KMS-11 (cell line): ENCODE data around the gene MRPS2.
"Not testable (repeated sequence)": the region's sequence is repeated elsewhere in the genome, so short reads cannot be mapped to it uniquely, and the experiment has no call there.

Experiments
- H2AFZ ChIP-seq: fragments of 200-600 bp; sonication (generic); 2 replicates; pipeline ENCODE4 v1.6.1; 2016; ENCODE audit warnings: antibody characterized with exemption, mixed run types, low read depth
- H3K27ac ChIP-seq: fragments of 200-600 bp; sonication (generic); 2 replicates; pipeline ENCODE4 v1.6.1; 2016; ENCODE audit warnings: mild to moderate bottlenecking, mixed run types
- H3K27me3 ChIP-seq: fragments of 200-600 bp; sonication (generic); 2 replicates; pipeline ENCODE4 v1.6.1; 2017; ENCODE audit warnings: mild to moderate bottlenecking, low read depth, mixed run types, moderate library complexity; ENCODE audit not compliant: insufficient read depth
- H3K36me3 ChIP-seq: fragments of 200-600 bp; sonication (generic); 2 replicates; pipeline ENCODE4 v1.6.1; 2017; ENCODE audit warnings: mild to moderate bottlenecking, mixed run types; ENCODE audit not compliant: insufficient read depth
- H3K4me1 ChIP-seq: fragments of 200-600 bp; sonication (generic); 2 replicates; pipeline ENCODE4 v1.6.1; 2016; ENCODE audit warnings: mild to moderate bottlenecking, low read depth, mixed run types; ENCODE audit not compliant: poor library complexity, severe bottlenecking
- H3K4me2 ChIP-seq: fragments of 200-600 bp; sonication (generic); 2 replicates; pipeline ENCODE4 v1.7.0; 2016; ENCODE audit warnings: mild to moderate bottlenecking, mixed run types
- H3K4me3 ChIP-seq: fragments of 200-600 bp; sonication (generic); IDR thresholded peaks from 2 replicates; pipeline ENCODE4 v1.6.1; 2017; ENCODE audit warnings: low read depth, low read length, mixed read lengths; ENCODE audit not compliant: insufficient read depth
- H3K79me2 ChIP-seq: fragments of 200-600 bp; sonication (generic); 2 replicates; pipeline ENCODE4 v1.6.1; 2016; ENCODE audit warnings: low read depth, mixed run types; ENCODE audit not compliant: insufficient read depth
- H3K9ac ChIP-seq: fragments of 200-600 bp; sonication (generic); 2 replicates; pipeline ENCODE4 v1.6.1; 2016; ENCODE audit warnings: mild to moderate bottlenecking, mixed run types
- H4K20me1 ChIP-seq: fragments of 200-600 bp; sonication (generic); 2 replicates; pipeline ENCODE4 v1.6.1; 2016; ENCODE audit warnings: mild to moderate bottlenecking, mixed run types; ENCODE audit not compliant: insufficient read depth
- CTCF ChIP-seq: fragments of 200-600 bp; sonication (generic); conservative IDR thresholded peaks from 2 replicates; pipeline ENCODE4 v1.6.1; 2017; ENCODE audit warnings: low read depth, mild to moderate bottlenecking, antibody characterized with exemption, low read length, moderate library complexity, mixed read lengths

MRPS2 gene

DNA sequence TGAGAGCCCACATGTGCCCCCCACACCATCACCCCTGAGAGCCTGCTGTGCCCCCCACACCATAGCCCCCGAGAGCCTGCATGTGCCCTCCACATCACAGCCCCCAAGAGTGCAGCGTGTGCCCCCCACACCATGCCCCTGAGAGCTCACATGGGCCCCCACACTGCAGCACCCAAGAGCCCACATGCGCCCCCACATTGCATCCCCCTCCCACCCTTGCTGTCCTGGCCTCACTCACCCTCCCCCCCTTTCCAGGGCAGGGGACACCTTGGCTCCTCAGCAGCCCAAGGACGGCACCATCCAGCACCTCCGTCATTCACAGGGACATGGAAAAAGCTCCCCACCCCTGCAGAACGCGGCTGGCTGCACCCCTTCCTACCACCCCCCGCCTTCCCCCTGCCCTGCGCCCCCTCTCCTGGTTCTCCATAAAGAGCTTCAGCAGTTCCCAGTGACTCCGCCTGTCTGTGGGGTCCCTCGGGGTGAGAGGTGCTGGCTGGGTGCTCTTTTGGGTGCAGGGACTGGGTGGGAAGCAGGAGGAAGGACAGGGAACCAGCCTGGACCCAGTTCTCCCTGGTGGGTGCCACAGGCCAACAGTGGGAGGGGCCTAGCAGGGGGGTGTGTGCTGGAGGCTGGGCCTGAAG, 25.7 kb downstream of the MRPS2 start:
- Histone ChIP-seq H2AFZ (no peak overlapping the region), H3K4me2 (no peak overlapping the region), H4K20me1 (no peaks in the 10 kb centered on the region), H3K27ac (no peak overlapping the region), H3K9ac (no peak overlapping the region), H3K4me1 (no peaks in the 10 kb centered on the region), H3K36me3 (no peaks in the 10 kb centered on the region), H3K4me3 (no peak overlapping the region), H3K27me3 (peaks cover 51% of the 10 kb centered on the region), H3K79me2 (no peaks in the 10 kb centered on the region)
- no peak for TF ChIP-seq CTCF

- Histone ChIP-seq H3K79me2 (no peaks in the 10 kb centered on the region), H4K20me1 (no peaks in the 10 kb centered on the region), H3K27me3 (peaks cover 49% of the 10 kb centered on the region), H3K27ac (no peak overlapping the region), H3K9ac (no peak overlapping the region), H2AFZ (no peak overlapping the region), H3K36me3 (no peaks in the 10 kb centered on the region), H3K4me1 (no peaks in the 10 kb centered on the region), H3K4me3 (no peak overlapping the region), H3K4me2 (no peak overlapping the region)
- no peak for TF ChIP-seq CTCF
Measured at GRCh38 chr9:135526730-135527571, 26.5 kb downstream of the MRPS2 start.

- H3K27ac ChIP-seq, H3K4me3 ChIP-seq, H3K79me2 ChIP-seq, H3K4me1 ChIP-seq, H4K20me1 ChIP-seq, H3K4me2 ChIP-seq, H3K36me3 ChIP-seq, H3K9ac ChIP-seq, H2AFZ ChIP-seq: not testable (repeated sequence)
- H3K27me3 ChIP-seq = peaks cover 42% of the 10 kb centered on the region
Measured at GRCh38 chr9:135528842-135529435, 28.5 kb downstream of the MRPS2 start.

DNA sequence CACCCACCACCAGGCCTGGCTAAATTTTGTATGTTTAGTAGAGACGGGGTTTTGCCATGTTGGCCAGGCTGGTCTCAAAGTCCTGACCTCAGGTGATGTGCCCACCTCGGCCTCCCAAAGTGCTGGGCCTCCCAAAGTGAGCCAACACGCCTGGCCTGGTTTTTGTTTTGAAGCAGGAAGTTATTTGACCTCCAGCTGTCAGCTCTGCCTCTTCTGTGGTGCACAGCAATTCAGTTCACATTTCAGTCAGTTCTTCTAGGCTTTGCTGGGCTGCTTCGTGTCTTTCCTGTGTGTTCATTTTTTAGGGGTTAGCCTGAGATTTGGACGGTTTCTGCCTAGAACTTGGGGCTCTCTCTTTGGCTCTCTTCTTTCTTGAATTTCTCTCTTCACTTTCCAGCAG, 29.7 kb downstream of the MRPS2 start:
- Histone ChIP-seq H3K4me3 (no peak overlapping the region), H3K4me2 (no peak overlapping the region), H3K79me2 (no peaks in the 10 kb centered on the region), H3K36me3 (no peaks in the 10 kb centered on the region), H3K27me3 (peaks cover 38% of the 10 kb centered on the region; the same call in 1 of the 2 replicates), H3K9ac (no peak overlapping the region), H3K27ac (no peak overlapping the region), H3K4me1 (no peaks in the 10 kb centered on the region), H2AFZ (no peak overlapping the region), H4K20me1 (no peaks in the 10 kb centered on the region)
- TF ChIP-seq CTCF = no peak

GRCh38 chr9:135531096-135531495, 30.6 kb downstream of the MRPS2 start:
- peaks cover 39% of the 10 kb centered on the region; the same call in 1 of the 2 replicates for H3K27me3 ChIP-seq
- H3K4me2 ChIP-seq = no peak overlapping the region
- no peak overlapping the region for H3K27ac ChIP-seq
- TF ChIP-seq CTCF = no peak
- H2AFZ ChIP-seq = no peak overlapping the region
- no peaks in the 10 kb centered on the region for H3K4me1 ChIP-seq
- no peak overlapping the region for H3K4me3 ChIP-seq
- no peak overlapping the region for H3K9ac ChIP-seq
- no peaks in the 10 kb centered on the region for H4K20me1 ChIP-seq
- H3K79me2 ChIP-seq = no peaks in the 10 kb centered on the region
- no peaks in the 10 kb centered on the region for H3K36me3 ChIP-seq
